ENCODE data around the gene CRCP.
"Not testable (repeated sequence)": the region's sequence is repeated elsewhere in the genome, so short reads cannot be mapped to it uniquely, and the experiment has no call there.

Gene CRCP

GRCh38 chr7:66152371-66153191, 37.9 kb downstream of the CRCP start:
- DNase-seq (ENCODE audit: low read depth in 1 of 2, low spot score in 1 of 2): no peak

DNA sequence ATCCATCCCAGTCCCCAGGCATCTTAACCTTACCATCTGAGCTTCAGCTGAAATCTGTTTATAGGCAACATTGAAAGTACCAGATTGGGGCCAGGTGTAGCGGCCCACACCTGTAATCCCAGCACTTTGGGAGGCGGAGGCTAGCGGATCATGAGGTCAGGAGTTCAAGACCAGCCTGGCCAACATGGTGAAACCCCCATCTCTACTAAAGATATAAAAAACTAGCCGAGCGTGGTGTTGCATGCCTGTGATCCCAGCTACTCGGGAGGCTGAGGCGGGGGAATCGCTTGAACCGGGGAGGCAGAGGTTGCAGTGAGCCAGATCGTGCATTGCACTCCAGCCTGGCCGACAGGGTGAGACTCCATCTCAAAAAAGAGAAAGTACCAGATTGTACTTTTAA, 39.0 kb downstream of the CRCP start:
- DNase-seq (ENCODE audit: low read depth in 1 of 2, low spot score in 1 of 2): no peak

- DNase-seq (ENCODE audit: low read depth in 1 of 2, low spot score in 1 of 2): not testable (repeated sequence)
Measured at GRCh38 chr7:66156035-66156434, 41.4 kb downstream of the CRCP start.

- DNase-seq (ENCODE audit: low read depth in 1 of 2, low spot score in 1 of 2): no peak
Measured at GRCh38 chr7:66157060-66157459, 42.4 kb downstream of the CRCP start.

DNA sequence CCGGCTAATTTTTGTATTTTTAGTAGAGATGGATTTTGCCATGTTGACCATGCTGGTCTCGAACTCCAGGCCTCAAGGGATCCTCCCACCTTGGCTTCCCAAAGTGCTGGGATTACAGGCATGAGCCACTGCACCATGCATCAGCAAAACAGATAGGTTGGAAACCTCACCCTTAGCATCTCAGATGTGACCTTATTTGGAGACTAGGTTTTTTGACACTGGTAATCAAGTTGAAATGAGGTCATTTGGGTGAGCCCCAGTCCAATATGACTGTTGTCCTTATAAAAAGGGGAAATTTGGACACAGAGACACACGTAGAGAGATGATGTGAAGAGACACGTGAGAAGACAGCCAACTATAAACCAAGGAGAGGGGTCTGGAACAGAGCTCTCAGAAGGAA, 48.0 kb downstream of the CRCP start:
- no peak for DNase-seq (ENCODE audit: low read depth in 1 of 2, low spot score in 1 of 2)

DNA sequence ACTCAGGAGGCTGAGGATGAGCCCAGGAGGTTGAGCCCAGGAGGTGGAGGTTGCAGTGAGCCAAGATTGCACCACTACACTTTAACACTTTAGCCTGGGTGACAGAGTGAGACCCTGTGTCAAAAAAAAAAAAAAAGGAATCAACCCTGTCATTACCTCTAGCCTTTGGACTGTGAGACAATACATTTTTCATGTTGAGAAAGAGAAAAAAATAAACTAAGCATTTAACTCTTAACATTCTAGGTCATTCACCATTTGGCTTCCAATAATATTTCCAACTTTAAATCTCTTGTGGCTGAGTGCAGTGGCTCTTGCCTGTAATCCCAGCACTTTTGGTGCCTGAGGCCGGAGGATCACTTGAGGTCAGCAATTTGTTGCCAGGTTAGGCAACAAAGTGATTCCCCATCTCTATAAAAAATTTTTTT, 48.6 kb downstream of the CRCP start:
- DNase-seq (ENCODE audit: low read depth in 1 of 2, low spot score in 1 of 2): no peak

GRCh38 chr7:66164356-66164755, 49.7 kb downstream of the CRCP start:
- DNase-seq (ENCODE audit: low read depth in 1 of 2, low spot score in 1 of 2): no peak

- DNase-seq (ENCODE audit: low read depth in 1 of 2, low spot score in 1 of 2): no peak
Measured at GRCh38 chr7:66167773-66168387, 53.2 kb downstream of the CRCP start.

GRCh38 chr7:66169616-66170015, 55.0 kb downstream of the CRCP start:
- no peak for DNase-seq (ENCODE audit: low read depth in 1 of 2, low spot score in 1 of 2)

- no peak for DNase-seq (ENCODE audit: low read depth in 1 of 2, low spot score in 1 of 2)
Measured at GRCh38 chr7:66170309-66171231, 55.9 kb downstream of the CRCP start.

DNA sequence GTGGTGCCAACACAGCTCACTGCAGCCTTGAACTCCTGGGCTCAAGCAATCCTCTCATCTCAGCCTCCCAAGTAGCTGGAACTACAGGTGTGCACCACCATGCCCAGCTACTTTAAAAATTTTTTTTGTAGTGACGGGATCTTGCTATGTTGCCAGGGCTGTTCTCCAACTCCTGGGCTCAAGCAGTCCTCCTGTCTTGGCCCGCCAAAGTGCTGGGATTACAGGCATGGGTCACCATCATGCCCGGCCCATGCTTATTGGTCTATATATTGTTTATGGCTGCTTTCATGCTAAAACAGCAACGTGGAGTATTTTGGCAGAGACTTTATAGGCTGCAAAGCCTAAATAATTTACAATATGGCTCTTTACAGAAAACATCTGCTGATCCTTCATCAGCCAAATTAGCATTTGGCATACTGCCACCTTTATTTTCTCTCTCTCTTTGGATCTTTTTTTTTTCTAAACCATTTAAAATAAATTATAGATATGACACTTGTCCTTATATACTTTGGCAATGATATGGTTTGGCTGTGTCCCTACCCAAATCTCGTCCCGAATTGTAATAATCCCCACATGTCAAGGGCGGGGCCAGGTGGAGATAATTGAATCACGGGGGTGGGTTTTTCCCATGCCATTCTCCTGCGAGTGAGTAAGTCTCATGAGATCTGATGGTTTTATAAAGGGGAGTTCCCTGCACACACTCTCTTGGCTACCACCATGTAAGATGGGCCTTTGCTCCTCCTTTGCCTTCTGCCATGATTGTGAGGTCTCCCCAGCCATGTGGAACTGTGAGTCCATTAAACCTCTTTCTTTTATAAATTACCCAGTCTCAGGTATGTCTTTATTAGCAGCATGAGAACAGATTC, 58.1 kb downstream of the CRCP start:
- not testable (repeated sequence) for DNase-seq (ENCODE audit: low read depth in 1 of 2, low spot score in 1 of 2)

DNA sequence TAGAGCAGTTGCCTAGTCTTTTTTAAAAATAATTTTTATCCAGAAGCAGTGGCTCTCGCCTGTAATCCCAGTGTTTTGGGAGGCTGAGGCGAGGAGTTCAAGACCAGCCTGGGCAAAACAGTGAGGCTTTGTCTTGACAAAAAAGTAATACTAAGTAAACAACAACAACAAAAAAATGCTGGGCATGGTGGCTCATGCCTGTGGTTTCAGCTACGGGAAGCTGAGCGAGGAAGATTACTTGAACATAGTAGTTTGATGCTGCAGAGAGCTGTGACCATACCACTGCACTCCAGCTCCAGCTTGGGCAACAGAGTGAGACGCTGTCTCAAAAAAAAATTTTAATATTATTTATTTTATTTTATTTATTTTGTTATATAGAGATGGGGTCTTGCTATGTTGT, 59.2 kb downstream of the CRCP start:
- no peak for DNase-seq (ENCODE audit: low read depth in 1 of 2, low spot score in 1 of 2)

- DNase-seq (ENCODE audit: low read depth in 1 of 2, low spot score in 1 of 2): not testable (repeated sequence)
Measured at GRCh38 chr7:66175006-66175405, 60.4 kb downstream of the CRCP start.

DNA sequence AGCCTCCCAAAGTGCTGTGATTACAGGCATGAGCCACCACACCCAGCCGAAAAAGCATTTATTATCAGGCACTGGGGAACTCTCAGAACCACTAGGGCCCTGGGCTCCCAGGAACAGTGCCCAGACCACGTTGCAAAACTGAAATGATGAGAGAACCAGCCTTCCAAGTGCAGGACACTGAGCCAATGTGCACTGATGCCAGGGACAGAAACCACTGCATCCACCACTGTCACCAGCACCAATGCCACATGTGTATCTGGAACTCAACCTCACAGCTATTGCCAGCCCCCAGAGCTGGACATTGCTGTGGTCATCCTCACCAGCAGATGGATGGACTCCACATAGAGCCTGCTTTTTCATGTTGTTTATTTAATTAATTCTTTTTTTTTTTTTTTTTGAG, 62.3 kb downstream of the CRCP start:
- DNase-seq (ENCODE audit: low read depth in 1 of 2, low spot score in 1 of 2): no peak

DNA sequence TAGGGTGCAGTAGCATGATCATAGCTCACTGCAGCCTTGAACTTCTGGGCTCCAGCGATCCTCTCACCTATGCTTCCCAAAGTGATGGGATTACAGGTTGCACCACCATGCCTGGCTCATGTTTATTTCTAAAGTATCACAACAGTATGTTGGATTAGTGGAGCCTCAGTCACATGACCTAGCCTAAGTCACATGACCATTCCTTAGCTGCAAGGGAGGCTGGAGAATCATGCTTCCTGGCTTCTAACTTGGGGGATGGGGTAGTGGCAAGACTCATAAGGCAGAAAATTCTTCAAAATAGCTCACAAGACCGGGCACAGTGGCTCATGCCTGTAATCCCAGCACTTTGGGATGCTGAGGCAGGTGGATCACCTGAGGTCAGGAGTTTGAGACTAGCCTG, 63.6 kb downstream of the CRCP start:
- no peak for DNase-seq (ENCODE audit: low read depth in 1 of 2, low spot score in 1 of 2)

DNA sequence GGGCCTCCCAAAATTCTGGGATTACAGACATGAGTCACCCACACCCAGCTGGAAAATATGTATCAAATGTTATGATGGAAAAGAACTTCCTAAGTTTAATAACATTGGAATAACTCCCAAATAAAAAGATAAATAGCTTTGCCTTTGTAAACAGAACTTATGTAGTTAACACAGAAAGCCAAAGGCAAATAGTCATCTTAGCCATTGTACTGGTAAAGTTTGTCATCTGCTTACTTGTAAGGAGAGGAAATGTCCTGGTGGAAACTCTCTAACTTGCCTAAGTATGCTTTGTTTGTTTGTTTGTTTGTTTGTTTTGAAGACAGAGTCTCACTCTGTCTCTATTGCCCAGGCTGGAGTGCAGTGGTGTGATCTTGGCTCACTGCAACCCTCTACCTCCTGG, 66.7 kb downstream of the CRCP start:
- no peak for DNase-seq (ENCODE audit: low read depth in 1 of 2, low spot score in 1 of 2)

DNA sequence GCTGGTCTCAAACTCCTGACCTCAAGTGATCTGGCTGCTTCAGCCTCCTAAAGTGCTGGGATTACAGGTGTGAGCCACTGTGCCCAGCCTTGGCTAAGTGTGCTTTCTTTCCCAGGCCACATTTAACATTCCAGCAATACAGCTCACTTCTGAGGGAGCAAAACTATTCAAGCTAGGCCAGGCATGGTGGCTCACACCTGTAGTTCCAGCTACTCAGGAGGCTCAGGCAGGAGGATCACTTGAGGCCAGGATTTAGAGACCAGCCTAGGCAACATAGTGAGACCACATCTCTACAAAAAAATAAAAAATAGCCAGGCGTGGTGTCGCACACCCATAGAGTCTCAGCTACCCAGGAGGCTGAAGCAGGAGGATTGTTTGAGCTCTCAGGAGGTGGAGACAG, 67.2 kb downstream of the CRCP start:
- DNase-seq (ENCODE audit: low read depth in 1 of 2, low spot score in 1 of 2): no peak

- no peak for DNase-seq (ENCODE audit: low read depth in 1 of 2, low spot score in 1 of 2)
Measured at GRCh38 chr7:66182920-66183319, 68.3 kb downstream of the CRCP start.

GRCh38 chr7:66183700-66184099, 69.1 kb downstream of the CRCP start:
- DNase-seq (ENCODE audit: low read depth in 1 of 2, low spot score in 1 of 2): no peak

DNA sequence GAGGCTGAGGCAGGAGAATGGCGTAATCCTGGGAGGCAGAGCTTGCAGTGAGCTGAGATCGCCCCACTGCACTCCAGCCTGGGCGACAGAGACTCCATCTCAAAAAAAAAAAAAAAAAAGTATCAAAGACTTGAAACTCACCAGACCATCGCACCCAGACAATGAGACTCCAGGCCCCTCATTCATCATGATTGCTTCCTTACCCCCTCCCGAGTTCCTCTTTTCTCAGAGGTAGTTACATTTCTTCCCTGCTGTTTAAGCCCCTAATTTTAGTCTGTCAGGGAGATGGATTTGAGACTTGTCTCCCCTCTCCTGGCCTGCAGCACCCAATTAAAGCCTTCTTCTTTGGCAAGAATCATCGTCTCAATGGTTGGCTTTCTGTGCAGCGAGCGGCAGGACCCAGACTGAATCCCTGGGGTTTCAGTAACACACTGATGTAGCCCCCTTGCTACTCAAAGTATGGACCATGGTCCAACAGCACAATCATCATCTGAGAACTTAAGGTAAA, 71.1 kb downstream of the CRCP start:
- DNase-seq (ENCODE audit: low read depth in 1 of 2, low spot score in 1 of 2): no peak

GRCh38 chr7:66186991-66187390, 72.3 kb downstream of the CRCP start:
- no peak for DNase-seq (ENCODE audit: low read depth in 1 of 2, low spot score in 1 of 2)
